Keratinocyte (primary cell): ENCODE data around the gene TNFRSF11A.

Experiments
- EZH2 ChIP-seq: IDR thresholded peaks from one replicate; pipeline ENCODE4 v1.6.1; 2012; ENCODE audit warnings: inconsistent platforms, mild to moderate bottlenecking, low read length, moderate library complexity
- TF ChIP-seq, protein P1 (sequence below), 3 experiments: IDR thresholded peaks in 1 of 3; conservative IDR thresholded peaks in 1 of 3; optimal IDR thresholded peaks in 1 of 3; 2 replicates in 2 of 3; 3 replicates in 1 of 3; pipeline versions ENCODE3 to v1.5.1; 2011; ENCODE audit warnings: low read length in 3 of 3, mild to moderate bottlenecking in 3 of 3, moderate library complexity in 2 of 3, control low read depth in 1 of 3, inconsistent platforms in 1 of 3; ENCODE audit not compliant: insufficient read depth in 2 of 3; ENCODE audit errors: extremely low read depth in 1 of 3

DNA sequence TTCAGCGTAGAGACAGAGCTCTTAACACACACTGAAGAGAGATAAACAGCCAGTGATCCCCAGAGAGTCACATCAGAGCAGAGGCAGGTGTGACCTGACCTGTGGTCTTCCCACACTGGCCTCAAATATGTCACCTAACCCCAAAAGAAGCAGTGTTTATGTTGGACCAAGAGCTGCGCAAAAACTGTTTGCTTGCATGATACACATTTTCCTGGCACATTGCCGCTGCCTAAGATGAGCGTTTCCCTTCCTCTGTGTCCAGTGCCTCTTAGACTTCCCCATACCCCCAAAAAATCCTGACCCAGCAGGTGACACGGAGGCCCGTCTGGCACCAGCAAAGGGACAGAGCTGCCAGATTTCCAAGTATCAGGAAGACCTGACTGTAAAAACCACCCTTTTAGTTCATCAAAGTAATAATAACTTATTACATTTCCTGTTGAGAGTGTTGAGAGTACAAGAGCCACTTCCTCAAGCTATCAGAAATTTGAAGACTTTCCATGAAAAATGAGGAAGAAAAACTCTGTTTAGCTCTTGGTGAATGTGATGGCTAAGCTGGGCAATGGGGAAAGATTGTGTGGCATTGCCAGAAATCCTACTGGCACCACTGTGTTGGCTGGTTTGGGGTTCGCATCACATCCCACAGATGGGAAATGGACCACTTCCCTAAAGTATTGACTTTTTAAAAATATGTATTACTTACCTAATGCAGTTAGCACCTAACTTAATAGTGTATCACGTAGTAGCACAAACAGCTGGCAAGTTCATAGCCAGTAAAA lies 6.7 kb downstream of the TNFRSF11A start:
- TF ChIP-seq, protein P1, sequence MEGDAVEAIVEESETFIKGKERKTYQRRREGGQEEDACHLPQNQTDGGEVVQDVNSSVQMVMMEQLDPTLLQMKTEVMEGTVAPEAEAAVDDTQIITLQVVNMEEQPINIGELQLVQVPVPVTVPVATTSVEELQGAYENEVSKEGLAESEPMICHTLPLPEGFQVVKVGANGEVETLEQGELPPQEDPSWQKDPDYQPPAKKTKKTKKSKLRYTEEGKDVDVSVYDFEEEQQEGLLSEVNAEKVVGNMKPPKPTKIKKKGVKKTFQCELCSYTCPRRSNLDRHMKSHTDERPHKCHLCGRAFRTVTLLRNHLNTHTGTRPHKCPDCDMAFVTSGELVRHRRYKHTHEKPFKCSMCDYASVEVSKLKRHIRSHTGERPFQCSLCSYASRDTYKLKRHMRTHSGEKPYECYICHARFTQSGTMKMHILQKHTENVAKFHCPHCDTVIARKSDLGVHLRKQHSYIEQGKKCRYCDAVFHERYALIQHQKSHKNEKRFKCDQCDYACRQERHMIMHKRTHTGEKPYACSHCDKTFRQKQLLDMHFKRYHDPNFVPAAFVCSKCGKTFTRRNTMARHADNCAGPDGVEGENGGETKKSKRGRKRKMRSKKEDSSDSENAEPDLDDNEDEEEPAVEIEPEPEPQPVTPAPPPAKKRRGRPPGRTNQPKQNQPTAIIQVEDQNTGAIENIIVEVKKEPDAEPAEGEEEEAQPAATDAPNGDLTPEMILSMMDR (optimal IDR thresholded peaks at IDR 0.05 in 1 of 3, IDR thresholded peaks at IDR 0.05 in 1 of 3, conservative IDR thresholded peaks at IDR 0.05 in 1 of 3; ENCODE audit: extremely low read depth in 1 of 3, insufficient read depth in 2 of 3, low read length in 3 of 3) = no peak
- no peak for TF ChIP-seq EZH2
